NCI-H2107 (cell line): ENCODE data around the gene RNF213.
"Not testable (repeated sequence)": the region's sequence is repeated elsewhere in the genome, so short reads cannot be mapped to it uniquely, and the experiment has no call there.

Experiments used
- DNase-seq: peaks from one replicate; lab custom pipeline; 2025; lab: John Stamatoyannopoulos, UW

RNF213 gene

DNA sequence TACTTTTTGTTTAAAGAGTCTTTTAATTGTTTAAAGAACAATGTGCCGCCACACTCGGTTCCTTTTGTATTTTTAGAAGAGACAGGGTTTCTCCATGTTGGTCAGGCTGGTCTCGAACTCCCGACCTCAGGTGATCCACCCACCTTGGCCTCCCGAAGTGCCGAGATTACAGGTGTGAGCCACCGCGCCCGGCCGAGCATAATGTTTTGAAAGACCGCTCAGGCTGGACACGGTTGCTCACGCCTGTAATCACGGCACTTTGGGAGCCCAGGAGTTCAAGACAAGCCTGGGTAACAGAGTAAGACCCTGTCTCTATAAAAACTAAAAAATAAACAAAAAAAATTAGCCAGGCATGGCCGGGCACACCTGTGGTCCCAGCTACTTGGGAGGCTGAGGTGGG is 59.8 kb downstream of the RNF213 start:
- no peak for DNase-seq

DNA sequence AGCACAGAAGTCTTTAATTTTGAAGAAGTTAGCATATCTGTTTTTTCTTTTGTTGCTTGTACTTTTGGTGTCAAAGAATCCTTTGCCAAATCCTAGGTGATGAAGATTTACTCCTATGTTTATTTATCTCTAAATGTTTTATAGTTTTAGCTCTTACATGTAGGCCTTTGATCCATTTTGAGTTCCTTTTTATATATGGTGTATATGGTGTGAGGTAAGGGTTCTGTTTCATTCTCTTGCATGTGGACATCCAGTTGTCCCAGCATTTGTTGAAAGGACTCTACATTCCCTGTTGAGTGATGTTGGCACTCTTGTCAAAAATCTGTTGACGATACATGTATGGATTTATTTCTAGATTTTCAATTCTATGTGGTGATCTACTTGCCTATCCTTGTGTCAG is 62.2 kb downstream of the RNF213 start:
- DNase-seq, result no peak

DNA sequence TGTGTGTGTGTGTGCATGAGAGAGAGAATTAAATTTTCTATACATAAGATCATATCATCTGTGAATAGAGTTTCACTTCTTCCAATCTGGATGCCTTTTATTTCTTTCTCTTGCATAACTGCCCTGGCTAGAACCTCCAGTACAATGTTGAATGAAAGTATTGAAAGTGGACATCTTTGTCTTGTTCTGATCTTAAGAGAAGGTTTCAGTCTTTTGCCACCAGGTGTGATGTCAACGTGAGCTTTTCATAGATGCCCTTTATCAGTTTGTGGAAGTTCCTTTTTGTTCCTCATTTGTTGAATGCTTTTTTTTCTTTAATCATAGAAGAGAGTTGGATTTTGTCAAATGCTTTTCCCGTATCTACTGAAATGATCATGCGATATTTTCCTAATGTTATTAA is 63.3 kb downstream of the RNF213 start:
- no peak for DNase-seq

DNA sequence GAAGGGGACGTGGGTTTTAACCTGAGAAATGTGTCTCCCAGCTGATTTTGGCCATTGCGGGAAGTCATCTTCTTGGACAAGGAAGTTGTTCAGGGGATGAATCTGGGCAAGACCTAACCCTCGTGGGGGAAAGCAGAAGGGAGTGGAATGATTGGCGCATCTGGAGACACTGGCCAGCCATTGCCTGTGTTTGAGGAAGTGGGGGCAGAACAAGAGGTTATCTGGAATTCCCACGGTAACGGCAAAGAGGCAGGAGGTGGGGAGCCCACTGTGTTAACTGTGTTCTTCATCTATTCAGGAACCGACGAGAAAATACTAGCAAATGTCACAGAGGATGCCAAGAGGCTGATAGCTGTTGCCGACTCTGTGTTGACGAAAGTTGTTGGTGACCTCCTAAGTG is 66.9 kb downstream of the RNF213 start:
- no peak for DNase-seq

DNA sequence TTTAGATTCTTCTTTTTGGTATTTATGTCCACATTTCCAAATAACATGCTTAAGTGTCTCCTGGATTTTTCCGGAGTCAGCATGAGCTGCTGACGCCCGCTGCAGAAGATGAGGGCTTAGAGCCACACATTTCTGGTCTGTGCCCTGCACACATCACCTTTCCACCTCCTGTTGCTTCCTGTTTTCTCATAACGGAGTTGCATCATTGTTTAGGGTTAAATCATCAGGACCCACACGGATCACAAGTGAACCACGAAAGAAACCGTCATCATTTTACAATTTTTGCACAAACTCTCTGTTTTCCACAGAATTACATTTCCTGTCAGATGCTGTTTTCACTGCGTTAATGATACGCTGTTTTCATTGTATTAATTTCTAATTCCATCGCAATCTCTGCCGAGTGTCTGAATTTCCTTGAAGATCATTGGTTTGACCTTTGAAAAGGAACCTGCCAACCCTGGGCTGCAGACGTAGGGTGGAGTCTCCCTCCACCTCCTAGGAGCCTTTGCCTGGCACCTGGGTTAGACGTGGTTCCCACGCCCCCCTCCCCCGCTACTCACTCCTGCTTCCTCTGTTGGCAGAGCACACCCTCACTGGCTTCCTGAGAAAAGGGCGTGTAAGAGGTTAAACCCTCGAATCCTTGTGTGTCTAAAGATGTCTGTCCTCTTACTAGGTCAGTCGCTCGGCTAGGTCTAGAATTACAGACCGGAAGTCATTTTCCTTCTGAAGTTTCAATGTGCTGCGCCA is 68.2 kb downstream of the RNF213 start:
- DNase-seq, result no peak

DNA sequence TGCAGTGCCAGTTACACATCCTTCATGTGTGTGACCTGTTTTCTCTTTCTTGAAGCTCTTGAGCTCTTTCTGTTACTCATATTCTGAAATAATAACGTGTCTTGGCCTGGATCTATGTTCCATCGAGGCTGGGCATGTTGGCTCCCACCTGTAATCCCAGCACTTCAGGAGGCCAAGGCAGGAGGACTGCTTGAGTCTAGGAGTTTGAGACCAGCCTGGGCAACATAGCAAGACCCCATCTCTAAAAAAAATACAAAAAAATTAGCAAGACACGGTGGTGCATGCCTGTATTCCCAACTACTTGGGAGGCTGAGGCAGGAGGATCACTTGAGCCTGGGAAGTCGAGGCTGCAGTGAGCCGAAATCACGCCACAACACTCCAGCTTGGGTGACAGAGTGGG is 68.8 kb downstream of the RNF213 start:
- DNase-seq, result not testable (repeated sequence)

DNA sequence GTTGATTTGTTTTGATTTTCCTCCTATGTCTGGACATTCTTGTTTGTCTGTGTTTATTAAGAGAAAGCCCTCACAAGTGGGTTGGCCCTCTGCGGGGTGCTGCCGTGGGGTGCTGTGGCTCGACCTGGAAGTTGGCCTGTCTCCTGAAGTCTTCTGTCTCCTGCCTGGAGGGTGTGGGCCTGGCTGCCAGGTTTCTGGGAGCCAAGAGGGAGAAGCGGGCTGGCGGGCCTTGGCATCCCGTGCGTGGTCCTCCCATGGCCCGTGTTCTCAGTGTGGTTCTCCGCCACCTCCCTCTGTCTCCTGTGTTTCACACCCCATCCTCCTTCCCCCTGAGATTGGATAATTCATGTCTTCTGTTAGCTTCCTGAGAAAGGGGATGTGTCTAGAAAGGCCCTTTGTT is 69.6 kb downstream of the RNF213 start:
- DNase-seq, result no peak

DNA sequence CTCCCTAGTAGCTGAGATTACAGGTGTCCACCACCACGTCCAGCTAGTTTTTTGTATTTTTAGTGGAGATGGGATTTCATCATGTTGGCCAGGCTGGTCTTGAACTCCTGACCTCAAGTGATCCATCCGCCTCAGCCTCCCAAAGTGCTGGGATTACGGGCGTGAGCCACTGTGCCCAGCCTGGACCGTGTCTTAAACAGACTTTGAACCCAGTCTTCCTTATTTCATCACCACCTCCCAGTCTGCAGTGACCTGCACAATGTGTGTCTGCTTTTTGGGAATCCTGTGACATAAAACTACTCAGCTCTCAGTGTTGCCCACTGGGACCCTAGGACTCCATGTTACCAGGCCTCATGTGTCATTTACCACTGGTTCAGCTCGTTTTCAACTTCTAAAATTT is 70.3 kb downstream of the RNF213 start:
- not testable (repeated sequence) for DNase-seq

DNA sequence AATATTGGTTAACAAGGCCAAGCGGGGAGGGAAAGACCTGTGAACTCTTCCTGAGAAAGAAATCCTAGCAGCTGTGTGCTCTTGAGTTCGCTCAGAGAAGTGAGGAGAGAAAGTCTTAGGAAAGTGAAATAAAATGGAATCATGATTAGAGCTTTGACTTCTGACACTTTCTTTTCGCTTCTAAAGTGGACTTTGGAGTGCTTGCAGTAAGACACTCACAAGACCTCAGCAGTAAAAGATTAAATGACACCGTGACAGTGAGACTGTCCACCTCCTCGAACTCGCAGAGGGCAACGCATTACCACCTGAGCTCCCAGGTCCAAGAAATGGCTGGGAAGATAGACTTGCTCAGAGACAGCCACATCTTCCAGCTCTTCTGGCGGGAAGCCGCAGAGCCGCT is 71.2 kb downstream of the RNF213 start:
- no peak for DNase-seq

DNA sequence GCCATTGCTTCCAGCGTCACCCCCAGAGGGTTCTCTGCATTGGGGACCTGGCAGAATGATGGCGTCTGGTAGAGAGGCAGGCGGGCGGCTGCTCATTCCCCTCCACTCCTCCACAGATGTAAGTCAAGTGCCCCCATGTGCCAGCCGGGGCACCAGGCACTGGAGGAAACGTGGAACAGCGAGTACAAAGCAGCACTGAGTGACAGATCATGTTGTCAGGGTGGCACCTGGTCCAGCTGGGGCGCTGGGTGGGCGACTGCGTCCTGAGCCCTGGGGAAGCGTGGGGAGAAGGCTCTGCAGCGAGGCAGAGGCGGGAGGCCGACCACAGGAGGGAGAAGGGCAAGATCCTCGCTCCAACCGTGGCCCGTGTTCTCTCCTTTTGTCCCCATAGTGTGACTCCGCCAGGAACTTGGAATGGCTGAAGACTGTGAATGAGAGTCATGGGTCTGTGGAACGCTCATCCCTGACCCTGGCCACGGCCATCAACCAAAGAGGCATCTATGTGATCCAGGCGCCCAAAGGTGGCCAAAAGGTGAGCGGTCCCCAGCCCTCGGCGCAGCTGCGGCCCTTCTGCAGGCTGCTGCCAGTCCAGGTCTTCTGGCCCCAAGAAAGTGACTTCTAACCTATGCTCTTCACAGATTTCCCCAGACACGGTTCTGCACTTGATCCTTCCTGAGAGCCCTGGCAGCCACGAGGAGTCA is 76.7 kb downstream of the RNF213 start:
- no peak for DNase-seq

DNA sequence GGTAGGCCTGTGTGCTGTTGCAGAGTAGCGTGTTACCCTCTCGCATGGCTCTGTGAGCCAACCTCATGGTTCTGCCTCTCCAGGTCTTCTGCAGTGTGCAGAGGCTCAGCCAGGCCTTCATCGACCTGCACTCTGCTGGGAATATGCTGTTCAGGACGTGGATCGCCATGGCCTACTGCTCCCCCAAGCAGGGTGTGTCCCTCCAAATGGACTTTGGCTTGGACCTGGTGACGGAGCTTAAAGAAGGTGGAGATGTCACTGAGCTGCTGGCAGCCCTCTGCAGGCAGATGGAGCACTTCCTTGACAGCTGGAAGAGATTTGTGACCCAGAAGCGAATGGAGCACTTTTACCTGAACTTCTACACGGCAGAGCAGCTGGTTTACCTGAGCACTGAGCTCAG is 78.5 kb downstream of the RNF213 start:
- no peak for DNase-seq

DNA sequence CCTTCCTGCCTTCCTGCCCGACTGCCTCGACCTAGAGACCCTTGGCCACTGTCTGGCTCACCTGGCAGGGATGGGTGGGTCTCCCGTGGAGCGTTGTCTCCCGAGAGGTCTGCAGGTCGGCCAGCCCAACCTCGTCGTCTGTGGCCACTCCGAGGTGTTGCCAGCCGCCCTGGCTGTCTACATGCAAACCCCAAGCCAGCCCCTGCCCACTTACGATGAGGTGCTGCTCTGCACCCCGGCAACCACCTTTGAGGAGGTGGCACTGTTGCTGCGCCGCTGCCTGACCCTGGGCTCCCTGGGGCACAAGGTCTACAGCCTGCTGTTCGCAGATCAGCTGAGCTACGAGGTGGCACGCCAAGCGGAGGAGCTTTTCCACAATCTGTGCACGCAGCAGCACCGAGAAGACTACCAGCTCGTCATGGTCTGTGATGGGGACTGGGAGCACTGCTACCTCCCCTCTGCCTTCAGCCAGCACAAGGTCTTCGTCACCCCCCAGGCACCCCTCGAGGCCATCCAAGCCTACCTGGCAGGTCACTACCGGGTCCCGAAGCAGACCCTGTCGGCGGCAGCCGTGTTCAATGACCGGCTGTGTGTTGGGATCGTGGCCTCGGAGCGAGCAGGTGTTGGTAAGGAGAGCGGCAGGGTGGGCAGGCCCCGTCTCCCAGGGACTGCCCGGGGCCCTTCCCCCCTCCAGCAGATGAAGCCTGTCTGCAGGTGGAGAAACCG is 79.2 kb downstream of the RNF213 start:
- DNase-seq, result no peak

DNA sequence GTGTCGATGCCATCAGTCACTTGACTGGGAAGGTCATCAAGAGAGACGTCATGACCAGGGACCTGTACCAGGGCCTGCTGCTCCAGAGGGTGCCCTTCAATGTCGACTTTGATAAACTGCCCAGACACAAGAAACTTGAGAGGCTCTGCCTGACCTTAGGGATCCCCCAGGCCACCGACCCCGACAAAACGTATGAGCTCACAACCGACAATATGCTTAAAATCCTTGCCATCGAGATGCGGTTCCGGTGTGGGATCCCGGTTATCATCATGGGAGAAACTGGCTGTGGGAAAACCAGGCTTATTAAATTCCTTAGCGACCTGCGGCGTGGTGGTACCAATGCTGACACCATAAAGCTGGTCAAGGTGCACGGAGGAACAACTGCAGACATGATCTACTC is 84.7 kb downstream of the RNF213 start:
- no peak for DNase-seq

DNA sequence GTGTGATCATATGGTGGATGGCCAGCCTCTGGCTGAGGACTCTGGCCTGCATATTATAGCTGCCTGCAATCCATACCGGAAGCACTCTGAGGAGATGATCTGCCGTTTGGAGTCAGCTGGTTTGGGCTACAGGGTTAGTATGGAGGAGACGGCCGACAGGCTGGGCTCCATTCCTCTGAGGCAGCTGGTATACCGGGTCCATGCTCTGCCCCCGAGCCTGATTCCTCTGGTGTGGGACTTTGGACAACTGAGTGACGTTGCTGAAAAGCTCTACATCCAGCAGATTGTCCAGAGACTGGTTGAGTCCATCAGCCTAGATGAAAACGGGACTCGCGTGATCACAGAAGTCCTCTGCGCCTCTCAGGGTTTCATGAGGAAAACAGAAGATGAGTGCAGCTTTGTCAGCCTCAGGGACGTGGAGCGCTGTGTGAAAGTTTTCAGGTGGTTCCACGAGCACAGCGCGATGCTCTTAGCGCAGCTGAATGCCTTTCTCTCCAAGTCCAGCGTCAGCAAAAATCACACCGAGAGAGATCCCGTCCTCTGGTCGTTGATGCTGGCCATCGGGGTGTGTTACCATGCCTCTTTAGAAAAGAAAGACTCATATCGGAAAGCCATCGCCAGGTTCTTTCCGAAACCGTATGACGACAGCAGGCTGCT is 85.3 kb downstream of the RNF213 start:
- DNase-seq, result no peak

DNA sequence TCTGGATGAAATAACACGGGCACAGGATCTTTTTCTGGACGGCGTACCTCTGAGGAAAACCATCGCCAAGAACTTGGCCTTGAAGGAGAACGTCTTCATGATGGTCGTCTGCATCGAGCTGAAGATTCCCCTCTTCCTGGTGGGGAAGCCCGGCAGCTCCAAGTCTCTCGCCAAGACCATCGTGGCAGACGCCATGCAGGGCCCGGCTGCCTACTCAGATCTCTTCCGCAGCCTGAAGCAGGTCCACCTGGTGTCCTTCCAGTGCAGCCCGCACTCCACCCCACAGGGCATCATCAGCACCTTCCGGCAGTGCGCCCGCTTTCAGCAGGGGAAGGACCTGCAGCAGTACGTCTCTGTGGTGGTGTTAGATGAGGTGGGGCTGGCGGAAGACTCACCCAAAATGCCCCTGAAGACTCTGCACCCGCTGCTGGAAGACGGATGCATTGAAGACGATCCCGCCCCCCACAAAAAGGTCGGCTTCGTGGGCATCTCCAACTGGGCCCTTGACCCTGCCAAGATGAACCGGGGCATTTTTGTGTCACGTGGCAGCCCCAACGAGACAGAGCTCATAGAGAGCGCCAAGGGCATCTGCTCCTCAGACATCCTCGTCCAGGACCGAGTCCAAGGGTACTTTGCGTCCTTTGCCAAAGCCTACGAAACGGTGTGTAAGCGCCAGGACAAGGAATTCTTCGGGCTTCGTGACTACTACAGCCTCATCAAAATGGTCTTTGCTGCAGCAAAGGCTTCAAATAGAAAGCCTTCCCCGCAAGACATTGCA is 86.0 kb downstream of the RNF213 start:
- DNase-seq, result no peak

DNA sequence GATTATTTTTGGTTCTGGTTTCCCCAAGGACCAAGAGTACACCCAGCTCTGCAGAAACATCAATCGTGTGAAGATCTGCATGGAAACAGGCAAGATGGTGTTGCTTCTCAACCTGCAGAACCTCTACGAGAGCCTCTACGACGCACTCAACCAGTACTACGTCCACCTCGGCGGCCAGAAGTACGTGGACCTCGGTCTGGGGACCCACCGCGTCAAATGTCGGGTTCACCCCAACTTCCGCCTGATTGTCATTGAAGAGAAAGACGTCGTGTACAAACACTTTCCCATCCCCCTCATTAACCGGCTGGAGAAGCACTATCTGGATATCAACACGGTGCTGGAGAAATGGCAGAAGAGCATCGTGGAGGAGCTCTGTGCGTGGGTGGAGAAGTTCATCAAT is 86.9 kb downstream of the RNF213 start:
- no peak for DNase-seq

DNA sequence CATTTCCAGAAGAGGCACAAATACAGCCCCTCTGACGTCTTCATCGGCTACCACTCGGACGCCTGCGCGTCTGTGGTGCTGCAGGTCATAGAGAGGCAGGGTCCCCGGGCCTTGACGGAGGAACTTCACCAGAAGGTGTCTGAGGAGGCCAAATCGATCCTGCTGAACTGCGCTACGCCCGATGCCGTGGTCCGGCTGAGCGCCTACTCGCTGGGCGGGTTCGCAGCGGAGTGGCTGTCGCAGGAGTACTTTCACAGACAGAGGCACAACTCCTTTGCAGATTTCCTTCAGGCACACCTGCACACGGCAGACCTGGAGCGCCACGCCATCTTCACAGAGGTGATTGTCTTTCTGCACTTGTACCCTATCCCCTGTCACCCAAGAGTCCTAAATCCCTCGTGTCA is 87.3 kb downstream of the RNF213 start:
- no peak for DNase-seq

DNA sequence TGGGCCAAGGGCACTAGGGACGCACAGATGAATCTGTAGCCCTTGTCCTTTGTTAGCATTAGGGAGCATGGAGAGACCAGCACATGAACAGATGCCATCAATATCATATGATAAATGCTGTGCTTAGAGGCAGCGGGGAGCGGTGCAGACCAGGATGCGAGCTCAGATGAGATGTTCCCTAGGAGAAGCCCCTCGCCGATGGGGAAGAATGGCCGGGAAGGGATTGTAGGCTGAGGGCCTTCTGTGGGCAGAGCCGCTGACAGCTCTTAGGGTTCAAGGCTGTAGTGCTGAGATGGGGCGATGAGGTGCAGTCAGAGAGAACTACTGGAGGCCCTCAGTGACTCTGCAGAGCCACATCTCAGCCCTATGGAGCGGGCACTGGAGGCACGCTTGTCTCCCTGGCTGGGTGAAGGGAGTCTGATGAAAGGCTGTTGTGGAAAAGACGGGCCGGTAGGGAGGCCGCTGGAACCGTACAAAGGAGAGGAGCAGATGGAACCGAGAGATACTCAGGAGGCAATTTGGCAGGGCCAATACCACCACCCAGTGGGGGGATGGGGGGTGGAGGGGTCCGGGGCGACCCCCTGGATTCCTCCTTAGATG is 88.0 kb downstream of the RNF213 start:
- no peak for DNase-seq

DNA sequence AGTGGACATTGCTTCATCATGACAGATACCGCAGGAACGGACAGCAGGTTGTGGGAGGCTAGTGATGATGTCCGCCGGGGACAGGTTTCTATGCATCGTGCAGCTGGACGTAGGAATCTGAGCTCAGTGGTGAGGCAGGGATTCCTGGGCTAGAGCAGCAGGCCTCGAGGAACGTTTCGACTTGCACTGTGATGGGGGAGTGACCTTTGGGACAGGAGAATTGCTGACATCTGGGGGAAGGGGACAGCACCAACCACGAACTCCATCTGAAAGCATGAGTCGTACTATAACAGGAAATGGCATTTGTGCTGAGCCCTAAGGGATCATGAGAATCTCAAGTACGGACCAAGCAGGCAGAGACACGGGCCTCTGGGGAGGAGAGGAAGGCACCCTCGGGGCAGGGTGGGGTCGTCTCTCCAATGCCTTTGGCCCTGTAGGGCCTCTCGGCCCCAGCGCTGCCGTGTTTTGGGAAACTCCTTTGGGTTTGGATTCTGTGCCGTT is 88.5 kb downstream of the RNF213 start:
- DNase-seq, result no peak

DNA sequence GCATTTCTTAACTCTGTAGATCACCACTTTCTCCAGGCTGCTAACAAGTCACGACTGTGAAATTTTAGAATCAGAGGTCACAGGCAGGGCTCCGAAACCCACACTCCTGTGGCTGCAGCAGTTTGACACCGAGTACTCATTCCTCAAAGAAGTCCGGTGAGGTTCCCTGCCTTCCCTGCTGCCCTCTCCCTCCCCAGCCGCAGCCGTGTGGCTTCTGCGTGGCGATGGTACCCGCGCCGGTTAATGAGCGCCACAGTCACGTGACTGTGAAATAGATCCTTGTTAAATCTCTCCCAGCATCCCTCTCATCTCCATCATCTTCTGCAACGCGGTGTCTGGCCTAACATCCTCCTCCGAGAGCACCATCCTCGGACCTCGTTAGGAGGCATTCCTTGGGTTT is 89.1 kb downstream of the RNF213 start:
- DNase-seq, result no peak

DNA sequence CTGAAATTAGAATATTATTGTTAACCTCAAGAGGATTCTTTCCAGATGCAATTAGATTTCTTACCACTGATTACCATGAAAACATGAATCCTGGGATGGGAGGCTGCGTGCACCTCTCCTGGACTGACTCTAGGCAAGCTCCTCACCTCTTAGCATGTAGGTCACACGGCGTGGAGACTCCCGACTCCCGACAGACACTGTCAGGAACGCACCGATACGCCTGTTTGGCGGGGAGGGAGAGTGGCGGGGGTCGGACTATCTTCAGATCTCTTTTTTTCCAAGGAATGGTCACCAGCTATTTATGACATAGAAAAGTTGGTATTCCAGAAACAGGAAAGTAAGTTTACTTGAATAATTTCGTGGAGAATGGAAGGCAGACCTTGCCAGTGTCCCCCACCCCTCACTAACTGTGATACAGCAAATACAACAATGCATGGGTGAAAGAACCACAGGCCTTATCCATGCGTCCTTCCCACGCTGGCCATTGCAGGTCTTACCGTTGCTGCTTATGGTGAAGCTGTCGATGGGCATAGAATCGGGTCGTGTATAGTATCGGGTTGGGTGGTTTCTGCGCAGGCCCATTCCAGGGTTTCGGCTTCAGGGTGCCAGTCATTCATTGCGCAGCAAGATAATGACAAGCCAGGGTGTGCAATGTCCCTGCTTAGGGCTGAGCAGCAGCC is 91.7 kb downstream of the RNF213 start:
- DNase-seq, result no peak
